Activated B cell treated with CpG ODN at 0.5 μM for 24 hours (primary cell): ENCODE results near the gene COA7. TPM values are rescaled to one million over a fixed set of nuclear protein-coding genes. Genes with fewer than 3 reads are reported as not detected.

ENCODE experiments used
- ATAC-seq: fragments of 200-7000 bp; cut with Tn5 transposase; one replicate; pipeline ENCODE4 v1.10.0; 2021; ENCODE audit warnings: low read depth, mild to moderate bottlenecking, moderate library complexity
- CTCF ChIA-PET: fragments of 350-600 bp; sonication (Branson Sonifier 250); formaldehyde crosslinking; loops from one replicate; lab custom pipeline; 2021; ENCODE audit warnings: antibody characterized with exemption; lab: Charles Lee
- POLR2A ChIA-PET: fragments of 350-600 bp; sonication (Branson Sonifier 250); formaldehyde crosslinking; loops from one replicate; lab custom pipeline; 2021; ENCODE audit warnings: antibody characterized with exemption; lab: Charles Lee
- DNase-seq: peaks from one replicate; pipeline ENCODE4 v3.0.0; 2022
- H3K27ac Mint-ChIP-seq: one replicate; pipeline ENCODE4 v1.8.0; 2020; ENCODE audit warnings: mixed read lengths
- H3K27me3 Mint-ChIP-seq: one replicate; pipeline ENCODE4 v1.8.0; 2021; ENCODE audit warnings: mixed read lengths
- H3K36me3 Mint-ChIP-seq: one replicate; pipeline ENCODE4 v1.8.0; 2021; ENCODE audit warnings: low read depth, mixed read lengths
- H3K4me1 Mint-ChIP-seq: one replicate; pipeline ENCODE4 v1.8.0; 2021; ENCODE audit warnings: mixed read lengths
- H3K4me3 Mint-ChIP-seq: one replicate; pipeline ENCODE4 v1.8.0; 2020; ENCODE audit warnings: mild to moderate bottlenecking, mixed read lengths
- H3K9me3 Mint-ChIP-seq: one replicate; pipeline ENCODE4 v1.8.0; 2020; ENCODE audit warnings: mixed read lengths
- intact Hi-C: fragments of 100-400 bp; cut with micrococcal nuclease; formaldehyde crosslinking; loops from one replicate; pipeline ENCODE4 v1.15.1; 2024
- total RNA-seq: library from RNA; stranded (reverse); gene quantifications from 2 replicates; pipeline ENCODE4 v1.2.3, GENCODE V29; 2022
- TF ChIP-seq, protein P1 (sequence below): fragments of 200-600 bp; IDR thresholded peaks from one replicate; pipeline ENCODE4 v1.8.0; 2022; ENCODE audit warnings: antibody characterized with exemption, mild to moderate bottlenecking

The COA7 gene
- total RNA-seq, result 23.5 and 23.6 TPM in 2 replicates

- H3K4me3 Mint-ChIP-seq, result peak within 1 kb of the TSS; percentile 91
- peak within 1 kb of the TSS; percentile 84 for H3K27ac Mint-ChIP-seq
- ATAC-seq (peak; percentile 30), DNase-seq (peak; percentile 72)
- ChIA-PET CTCF (interaction anchor here (1.8 kb wide), 1 partner anchor 27 kb away, joined by 4 read pairs; no protein-coding TSS in a partner anchor), POLR2A (interaction anchor here (0.6 to 2.5 kb wide), 5 partner anchors 27 to 642 kb away, joined by 3 to 9 read pairs (median 4); partner anchors contain the start of genes BTF3L4, SHISAL2A, TUT4 and ZYG11B)
- H3K9me3 Mint-ChIP-seq, result no peaks in the 10 kb centered on the region
- intact Hi-C loops, result loop anchor here (1.0 kb wide), 1 partner anchor 28 kb away; the partner anchor contains the start of gene ZYG11B
- peaks cover 6% of the 10 kb centered on the region for H3K36me3 Mint-ChIP-seq
- peaks cover 27% of the 10 kb centered on the region for H3K4me1 Mint-ChIP-seq
- no peaks in the 10 kb centered on the region for H3K27me3 Mint-ChIP-seq
- TF ChIP-seq, protein P1, sequence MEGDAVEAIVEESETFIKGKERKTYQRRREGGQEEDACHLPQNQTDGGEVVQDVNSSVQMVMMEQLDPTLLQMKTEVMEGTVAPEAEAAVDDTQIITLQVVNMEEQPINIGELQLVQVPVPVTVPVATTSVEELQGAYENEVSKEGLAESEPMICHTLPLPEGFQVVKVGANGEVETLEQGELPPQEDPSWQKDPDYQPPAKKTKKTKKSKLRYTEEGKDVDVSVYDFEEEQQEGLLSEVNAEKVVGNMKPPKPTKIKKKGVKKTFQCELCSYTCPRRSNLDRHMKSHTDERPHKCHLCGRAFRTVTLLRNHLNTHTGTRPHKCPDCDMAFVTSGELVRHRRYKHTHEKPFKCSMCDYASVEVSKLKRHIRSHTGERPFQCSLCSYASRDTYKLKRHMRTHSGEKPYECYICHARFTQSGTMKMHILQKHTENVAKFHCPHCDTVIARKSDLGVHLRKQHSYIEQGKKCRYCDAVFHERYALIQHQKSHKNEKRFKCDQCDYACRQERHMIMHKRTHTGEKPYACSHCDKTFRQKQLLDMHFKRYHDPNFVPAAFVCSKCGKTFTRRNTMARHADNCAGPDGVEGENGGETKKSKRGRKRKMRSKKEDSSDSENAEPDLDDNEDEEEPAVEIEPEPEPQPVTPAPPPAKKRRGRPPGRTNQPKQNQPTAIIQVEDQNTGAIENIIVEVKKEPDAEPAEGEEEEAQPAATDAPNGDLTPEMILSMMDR, result no peak
Observed at GRCh38 chr1:52697795-52698674, at the start of gene COA7. TSS of gene COA7 (minus strand) at chr1:52698347. CDS start at chr1:52698326, 21 bp downstream.

GRCh38 chr1:52747450-52747849, 49.3 kb upstream of the COA7 start:
- ChIA-PET CTCF (interaction anchor here (3.1 kb wide), 1 partner anchor 46 kb away, joined by 11 read pairs; no protein-coding TSS in a partner anchor), POLR2A (no interaction called here)
- DNase-seq, result no peak
- TF ChIP-seq, protein P1, result no peak
- no peak for ATAC-seq
- Mint-ChIP-seq H3K27ac (no peak overlapping the region), H3K9me3 (no peaks in the 10 kb centered on the region), H3K36me3 (peaks cover 3% of the 10 kb centered on the region), H3K27me3 (no peaks in the 10 kb centered on the region), H3K4me1 (peaks cover 4% of the 10 kb centered on the region), H3K4me3 (no peak overlapping the region)
- intact Hi-C loops, result no loop called here

DNA sequence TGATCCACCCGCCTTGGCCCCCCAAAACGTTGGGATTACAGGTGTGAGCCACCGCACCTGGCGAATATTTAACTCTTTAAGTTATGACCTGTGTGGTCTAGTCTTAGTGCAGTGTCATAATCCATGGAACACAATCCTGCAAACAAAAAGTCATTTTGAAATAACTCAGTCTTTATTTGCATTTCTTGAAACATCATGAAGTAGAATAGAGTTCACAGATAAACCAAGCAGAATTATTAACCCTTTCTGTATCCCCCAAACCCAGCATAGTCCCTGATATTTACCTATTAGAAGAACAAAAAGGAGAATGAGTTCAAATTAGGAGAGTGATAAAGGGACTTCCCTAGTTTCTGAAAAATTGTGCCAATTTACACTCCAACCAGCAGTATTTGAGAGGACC, 48.0 kb upstream of the COA7 start:
- H3K4me3 Mint-ChIP-seq, result no peak overlapping the region
- peaks cover 3% of the 10 kb centered on the region for H3K36me3 Mint-ChIP-seq
- H3K27me3 Mint-ChIP-seq, result no peaks in the 10 kb centered on the region
- H3K9me3 Mint-ChIP-seq, result no peaks in the 10 kb centered on the region
- H3K27ac Mint-ChIP-seq, result no peak overlapping the region
- ATAC-seq, result no peak
- TF ChIP-seq, protein P1, result no peak
- H3K4me1 Mint-ChIP-seq, result peaks cover 7% of the 10 kb centered on the region
- intact Hi-C loops, result no loop called here
- POLR2A ChIA-PET, result no interaction called here
- CTCF ChIA-PET, result no interaction called here
- DNase-seq, result no peak

GRCh38 chr1:52741259-52741658, 43.1 kb upstream of the COA7 start:
- CTCF ChIA-PET, result no interaction called here
- H3K36me3 Mint-ChIP-seq, result peaks cover 1% of the 10 kb centered on the region
- intact Hi-C loops, result no loop called here

More at GRCh38 chr1:52741259-52741658, 43.1 kb upstream of the COA7 start:
- POLR2A ChIA-PET, result interaction anchor here (1.5 kb wide), 1 partner anchor 15 kb away, joined by 4 read pairs; the partner anchor contains the start of gene ZYG11B
- TF ChIP-seq, protein P1, result no peak
- no peak for ATAC-seq
- no peak overlapping the region for H3K4me3 Mint-ChIP-seq
- no peak overlapping the region for H3K27ac Mint-ChIP-seq
- no peak for DNase-seq
- H3K9me3 Mint-ChIP-seq, result no peaks in the 10 kb centered on the region
- no peaks in the 10 kb centered on the region for H3K27me3 Mint-ChIP-seq
- peaks cover 12% of the 10 kb centered on the region for H3K4me1 Mint-ChIP-seq
